ENCODE data around the gene AEN. TPM values are rescaled to one million over a fixed set of nuclear protein-coding genes. Genes with fewer than 3 reads are reported as not detected.
A peak's percentile ranks its signal among the peaks of the same experiment; 100 is the strongest.

Gene AEN
- total RNA-seq, 1 donor from 2014 or later = 48.4 TPM

GRCh38 chr15:88621789-88622604, 857 bp downstream of the AEN start:
- no peak for FAIRE-seq
- DNase-seq (ENCODE audit: low read depth) = peak; percentile 59
- TF ChIP-seq, protein P1, sequence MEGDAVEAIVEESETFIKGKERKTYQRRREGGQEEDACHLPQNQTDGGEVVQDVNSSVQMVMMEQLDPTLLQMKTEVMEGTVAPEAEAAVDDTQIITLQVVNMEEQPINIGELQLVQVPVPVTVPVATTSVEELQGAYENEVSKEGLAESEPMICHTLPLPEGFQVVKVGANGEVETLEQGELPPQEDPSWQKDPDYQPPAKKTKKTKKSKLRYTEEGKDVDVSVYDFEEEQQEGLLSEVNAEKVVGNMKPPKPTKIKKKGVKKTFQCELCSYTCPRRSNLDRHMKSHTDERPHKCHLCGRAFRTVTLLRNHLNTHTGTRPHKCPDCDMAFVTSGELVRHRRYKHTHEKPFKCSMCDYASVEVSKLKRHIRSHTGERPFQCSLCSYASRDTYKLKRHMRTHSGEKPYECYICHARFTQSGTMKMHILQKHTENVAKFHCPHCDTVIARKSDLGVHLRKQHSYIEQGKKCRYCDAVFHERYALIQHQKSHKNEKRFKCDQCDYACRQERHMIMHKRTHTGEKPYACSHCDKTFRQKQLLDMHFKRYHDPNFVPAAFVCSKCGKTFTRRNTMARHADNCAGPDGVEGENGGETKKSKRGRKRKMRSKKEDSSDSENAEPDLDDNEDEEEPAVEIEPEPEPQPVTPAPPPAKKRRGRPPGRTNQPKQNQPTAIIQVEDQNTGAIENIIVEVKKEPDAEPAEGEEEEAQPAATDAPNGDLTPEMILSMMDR (IDR thresholded peaks at IDR 0.05; ENCODE audit: insufficient read depth, low read length, severe bottlenecking) = no peak

DNA sequence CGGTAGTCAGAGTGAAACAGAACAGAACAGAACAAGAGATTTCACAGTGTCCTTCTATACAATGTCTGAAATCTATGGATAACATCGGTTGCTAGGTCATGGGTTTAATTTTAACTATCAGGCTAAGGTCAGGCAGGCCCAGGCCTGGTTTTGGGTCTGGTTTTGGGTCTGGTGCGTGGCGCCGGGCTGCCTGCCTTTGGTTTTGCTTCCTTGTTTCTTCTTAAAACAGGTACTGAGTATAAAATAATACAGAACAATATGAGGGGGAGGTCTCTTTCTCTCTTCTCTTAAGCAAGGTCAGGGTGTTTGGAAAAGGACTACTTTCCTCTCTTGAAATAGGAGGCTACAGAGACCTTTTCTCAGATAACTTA, 1.4 kb downstream of the AEN start:
- FAIRE-seq (no peak), DNase-seq (ENCODE audit: low read depth) (no peak)
- TF ChIP-seq, protein P1 (IDR thresholded peaks at IDR 0.05; ENCODE audit: insufficient read depth, low read length, severe bottlenecking) = no peak
- Histone ChIP-seq H3K27me3 (ENCODE audit: control insufficient read depth, insufficient read depth, low read length) (no peaks in the 10 kb centered on the region), H3K4me3 (ENCODE audit: low read depth, low read length) (peak overlapping the region; percentile 85), H3K36me3 (ENCODE audit: control insufficient read depth, insufficient read depth, low read length) (peaks cover 16% of the 10 kb centered on the region)

More at GRCh38 chr15:88621789-88622604, 857 bp downstream of the AEN start:
- Histone ChIP-seq H3K36me3 (ENCODE audit: control insufficient read depth, insufficient read depth, low read length) (peaks cover 14% of the 10 kb centered on the region), H3K4me3 (ENCODE audit: low read depth, low read length) (peak overlapping the region; percentile 85), H3K27me3 (ENCODE audit: control insufficient read depth, insufficient read depth, low read length) (no peaks in the 10 kb centered on the region)

GRCh38 chr15:88623061-88623460, 1.9 kb downstream of the AEN start:
- TF ChIP-seq, protein P1 (IDR thresholded peaks at IDR 0.05; ENCODE audit: insufficient read depth, low read length, severe bottlenecking) = no peak
- H3K4me3 ChIP-seq (ENCODE audit: low read depth, low read length) = no peak overlapping the region
- FAIRE-seq = no peak

DNA sequence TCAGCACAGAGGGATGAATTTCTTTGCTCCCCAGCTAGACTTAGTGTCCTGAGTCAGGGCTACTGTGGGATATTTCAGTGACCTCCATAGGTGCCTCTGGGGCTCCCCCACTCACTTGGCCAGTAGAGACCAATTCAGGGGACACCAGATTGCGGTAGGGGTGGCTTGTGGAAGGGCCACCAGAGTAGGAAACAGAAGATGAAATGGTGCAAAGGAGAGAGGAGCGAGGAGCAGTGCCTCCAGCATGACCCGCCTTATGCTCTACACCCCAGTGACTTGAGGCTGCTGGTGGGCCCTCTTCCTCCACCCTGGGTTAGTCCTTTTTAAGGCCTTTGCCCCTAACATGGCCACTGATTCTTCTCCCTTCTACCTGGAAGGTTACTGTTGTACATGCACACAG, 2.5 kb downstream of the AEN start:
- H3K27me3 ChIP-seq (ENCODE audit: control insufficient read depth, insufficient read depth, low read length) = no peaks in the 10 kb centered on the region
- H3K4me3 ChIP-seq (ENCODE audit: low read depth, low read length) = no peak overlapping the region
- TF ChIP-seq, protein P1 (IDR thresholded peaks at IDR 0.05; ENCODE audit: insufficient read depth, low read length, severe bottlenecking) = no peak
- DNase-seq (ENCODE audit: low read depth) (no peak), FAIRE-seq (no peak)
- peaks cover 20% of the 10 kb centered on the region for H3K36me3 ChIP-seq (ENCODE audit: control insufficient read depth, insufficient read depth, low read length)

More at GRCh38 chr15:88623061-88623460, 1.9 kb downstream of the AEN start:
- DNase-seq (ENCODE audit: low read depth) = peak; percentile 96
- H3K27me3 ChIP-seq (ENCODE audit: control insufficient read depth, insufficient read depth, low read length) = no peaks in the 10 kb centered on the region
- H3K36me3 ChIP-seq (ENCODE audit: control insufficient read depth, insufficient read depth, low read length) = peaks cover 17% of the 10 kb centered on the region

GRCh38 chr15:88624156-88624970, 3.2 kb downstream of the AEN start:
- TF ChIP-seq, protein P1 (IDR thresholded peaks at IDR 0.05; ENCODE audit: insufficient read depth, low read length, severe bottlenecking) = no peak
- H3K27me3 ChIP-seq (ENCODE audit: control insufficient read depth, insufficient read depth, low read length) = no peaks in the 10 kb centered on the region
- DNase-seq (ENCODE audit: low read depth) (no peak), FAIRE-seq (no peak)
- peaks cover 25% of the 10 kb centered on the region for H3K36me3 ChIP-seq (ENCODE audit: control insufficient read depth, insufficient read depth, low read length)
- H3K4me3 ChIP-seq (ENCODE audit: low read depth, low read length) = no peak overlapping the region
